ENCODE data around the gene ZG16B.

The ZG16B gene

GRCh38 chr16:2825049-2825742, 4.9 kb upstream of the ZG16B start:
- Histone ChIP-seq H3K4me2 (ENCODE audit: low read length) (no peak overlapping the region), H3K9me3 (ENCODE audit: control insufficient read depth, low read length) (no peaks in the 10 kb centered on the region), H2AFZ (no peak overlapping the region), H3K27me3 (ENCODE audit: control insufficient read depth, insufficient read depth, low read length) (no peaks in the 10 kb centered on the region), H3K36me3 (ENCODE audit: control insufficient read depth, insufficient read depth, low read length) (no peaks in the 10 kb centered on the region), H3K4me1 (peaks cover 10% of the 10 kb centered on the region), H3K9ac (no peak overlapping the region), H3K4me3 (ENCODE audit: low read depth, low read length) (no peak overlapping the region), H3K79me2 (no peaks in the 10 kb centered on the region), H3K27ac (no peak overlapping the region)
- no peak for TF ChIP-seq CTCF (IDR thresholded peaks at IDR 0.05)

DNA sequence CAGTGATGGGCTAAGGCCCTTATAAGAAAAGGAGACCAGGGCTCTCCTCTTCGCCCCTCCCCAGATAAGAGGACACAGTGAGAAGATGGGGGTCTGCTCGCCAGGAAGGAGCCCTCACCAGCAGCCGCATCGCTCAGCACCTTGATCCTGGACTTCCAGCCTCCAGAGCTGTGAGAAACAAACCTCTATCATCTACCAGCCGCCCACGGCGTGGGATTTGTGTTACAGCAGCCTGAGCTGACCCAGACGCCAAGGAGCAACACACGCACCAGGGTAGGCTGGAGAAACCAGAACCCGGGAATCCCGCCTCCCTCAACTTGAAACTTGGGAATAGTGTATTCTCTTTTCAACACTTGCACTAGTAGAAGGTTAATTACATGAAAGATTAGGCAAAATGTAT, 4.2 kb upstream of the ZG16B start:
- Histone ChIP-seq H3K4me1 (peaks cover 17% of the 10 kb centered on the region), H3K27me3 (ENCODE audit: control insufficient read depth, insufficient read depth, low read length) (no peaks in the 10 kb centered on the region), H3K4me2 (ENCODE audit: low read length) (no peak overlapping the region), H3K4me3 (ENCODE audit: low read depth, low read length) (no peak overlapping the region), H2AFZ (no peak overlapping the region), H3K27ac (no peak overlapping the region), H3K9me3 (ENCODE audit: control insufficient read depth, low read length) (no peaks in the 10 kb centered on the region), H3K9ac (no peak overlapping the region), H3K79me2 (peaks cover 2% of the 10 kb centered on the region), H3K36me3 (ENCODE audit: control insufficient read depth, insufficient read depth, low read length) (no peaks in the 10 kb centered on the region)
- no peak for TF ChIP-seq CTCF (IDR thresholded peaks at IDR 0.05)

- Histone ChIP-seq H3K4me1 (peaks cover 20% of the 10 kb centered on the region), H3K9me3 (ENCODE audit: control insufficient read depth, low read length) (no peaks in the 10 kb centered on the region), H3K27me3 (ENCODE audit: control insufficient read depth, insufficient read depth, low read length) (no peaks in the 10 kb centered on the region), H3K79me2 (peaks cover 2% of the 10 kb centered on the region), H3K4me2 (ENCODE audit: low read length) (no peak overlapping the region), H3K36me3 (ENCODE audit: control insufficient read depth, insufficient read depth, low read length) (no peaks in the 10 kb centered on the region), H3K9ac (no peak overlapping the region), H3K4me3 (ENCODE audit: low read depth, low read length) (no peak overlapping the region), H2AFZ (no peak overlapping the region), H3K27ac (no peak overlapping the region)
- TF ChIP-seq CTCF (IDR thresholded peaks at IDR 0.05) = no peak
Observed at GRCh38 chr16:2826591-2827373, 3.3 kb upstream of the ZG16B start.

DNA sequence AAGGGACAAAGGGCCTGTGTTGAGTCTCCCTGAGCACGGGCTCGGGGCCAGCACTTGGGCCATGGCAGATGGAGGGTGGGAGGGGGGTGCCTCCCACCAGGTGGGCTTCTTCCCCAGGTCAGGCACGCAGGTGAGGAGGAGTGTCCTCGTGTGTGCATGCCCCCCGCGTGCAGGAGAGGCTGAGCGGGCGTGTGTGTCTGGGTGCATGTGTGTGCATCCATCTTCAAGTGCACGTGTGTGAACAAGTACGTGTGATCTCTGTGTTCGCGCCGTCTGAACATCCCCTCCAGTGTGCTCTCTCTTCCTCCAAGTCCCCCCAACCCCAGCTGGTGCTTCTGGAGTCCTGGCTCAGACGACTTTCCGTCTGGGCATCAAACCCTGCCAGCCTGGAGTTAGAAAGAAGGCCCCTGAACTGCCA, 2.7 kb upstream of the ZG16B start:
- no peak overlapping the region for H3K27ac ChIP-seq
- peaks cover 20% of the 10 kb centered on the region for H3K4me1 ChIP-seq
- H3K4me2 ChIP-seq (ENCODE audit: low read length) = no peak overlapping the region
- no peaks in the 10 kb centered on the region for H3K27me3 ChIP-seq (ENCODE audit: control insufficient read depth, insufficient read depth, low read length)
- peaks cover 2% of the 10 kb centered on the region for H3K79me2 ChIP-seq
- H2AFZ ChIP-seq = no peak overlapping the region
- TF ChIP-seq CTCF (IDR thresholded peaks at IDR 0.05) = no peak
- H3K9me3 ChIP-seq (ENCODE audit: control insufficient read depth, low read length) = no peaks in the 10 kb centered on the region
- no peak overlapping the region for H3K9ac ChIP-seq
- H3K4me3 ChIP-seq (ENCODE audit: low read depth, low read length) = no peak overlapping the region
- no peaks in the 10 kb centered on the region for H3K36me3 ChIP-seq (ENCODE audit: control insufficient read depth, insufficient read depth, low read length)

Data from parathyroid adenoma (tissue), 2 donors.